HG02678 (cell line): Measurements from ENCODE around the gene CDH26.
"Not testable (repeated sequence)": the region's sequence is repeated elsewhere in the genome, so short reads cannot be mapped to it uniquely, and the experiment has no call there.

ENCODE experiments used
- ATAC-seq: cut with Tn5 transposase; IDR thresholded peaks from one replicate; pipeline ENCODE4 v1.9.1; 2021; ENCODE audit warnings: mild to moderate bottlenecking, moderate library complexity; ENCODE audit not compliant: unreplicated experiment

CDH26 gene

DNA sequence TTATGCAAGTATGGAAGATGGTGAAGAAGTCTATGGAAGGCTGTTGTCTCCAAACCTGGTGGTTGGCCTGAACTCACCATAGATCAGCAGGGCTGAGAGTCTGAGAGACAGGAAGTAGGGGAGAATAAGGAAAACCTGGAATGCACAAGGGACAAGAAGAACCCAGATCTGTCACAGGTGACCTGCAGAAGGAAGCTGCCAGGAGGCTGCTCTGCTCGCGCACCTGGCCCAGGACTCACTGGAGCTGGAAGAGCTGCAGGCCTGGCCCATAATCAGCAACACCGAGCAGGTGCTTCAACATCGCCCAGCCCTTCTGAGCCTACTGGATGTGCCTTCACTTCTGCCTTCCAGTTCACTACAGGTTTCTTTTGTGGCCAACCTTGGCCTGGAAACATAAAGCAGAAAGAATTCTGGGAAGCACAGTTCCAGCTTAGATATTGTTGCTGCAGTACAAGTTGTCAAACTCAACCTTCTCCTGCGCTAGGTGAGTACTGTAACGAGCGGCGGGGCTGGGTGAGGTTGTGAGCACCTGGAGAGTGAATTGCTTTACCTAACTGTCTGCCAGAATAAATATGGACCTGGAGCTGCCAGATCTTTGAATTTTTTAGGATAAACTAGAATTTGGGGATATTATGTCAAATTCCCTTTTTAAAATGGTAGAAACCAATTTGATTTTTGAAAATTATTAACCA is 82.4 kb downstream of the CDH26 start:
- no peak for ATAC-seq

DNA sequence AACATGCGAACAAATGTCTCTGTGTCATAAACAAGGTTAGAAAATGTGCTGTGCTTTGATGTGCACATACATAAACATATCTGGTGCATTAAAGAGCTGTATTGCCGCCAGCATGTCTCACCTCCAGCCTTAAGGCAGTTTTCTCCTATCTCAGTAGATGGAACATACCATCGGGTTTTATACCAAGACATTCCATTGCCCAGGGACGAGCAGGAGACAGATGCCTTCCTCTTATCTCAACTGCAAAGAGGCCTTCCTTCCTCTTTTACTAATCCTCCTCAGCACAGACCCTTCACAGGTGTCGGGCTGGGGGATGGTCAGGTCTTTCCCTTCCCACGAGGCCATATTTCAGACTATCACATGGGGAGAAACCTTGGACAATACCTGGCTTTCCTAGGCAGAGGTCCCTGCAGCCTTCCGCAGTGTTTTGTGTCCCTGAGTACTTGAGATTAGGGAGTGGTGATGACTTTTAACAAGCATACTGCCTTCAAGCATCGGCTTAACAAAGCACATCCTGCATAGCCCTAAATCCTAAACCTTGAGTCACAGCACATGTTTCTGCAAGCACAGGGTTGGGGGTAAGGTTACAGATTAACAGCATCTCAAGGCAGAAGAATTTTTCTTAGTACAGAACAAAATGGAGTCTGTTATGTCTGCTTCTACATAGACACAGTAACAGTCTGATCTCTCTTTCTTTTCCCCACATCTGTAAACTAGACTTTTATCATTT is 83.4 kb downstream of the CDH26 start:
- ATAC-seq: not testable (repeated sequence)

DNA sequence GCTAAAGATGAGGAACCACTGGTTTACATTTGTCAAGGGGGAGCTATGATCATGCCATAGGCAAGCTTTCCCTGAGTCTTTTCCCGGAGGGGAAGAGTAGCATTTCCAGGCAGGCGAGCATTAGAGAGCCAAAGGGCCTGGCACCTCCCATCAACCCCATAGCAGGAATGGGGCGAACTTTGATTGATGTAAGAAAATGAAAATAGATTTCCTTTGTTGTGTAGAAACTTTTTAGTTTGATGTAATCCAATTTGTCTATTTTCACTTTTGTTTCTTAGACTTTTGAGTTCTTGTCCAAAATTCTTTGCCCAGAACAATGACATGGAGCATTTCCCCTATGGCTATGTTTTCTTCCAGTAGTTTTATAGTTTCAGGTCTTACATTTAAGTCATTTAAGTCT is 85.2 kb downstream of the CDH26 start:
- ATAC-seq: no peak

DNA sequence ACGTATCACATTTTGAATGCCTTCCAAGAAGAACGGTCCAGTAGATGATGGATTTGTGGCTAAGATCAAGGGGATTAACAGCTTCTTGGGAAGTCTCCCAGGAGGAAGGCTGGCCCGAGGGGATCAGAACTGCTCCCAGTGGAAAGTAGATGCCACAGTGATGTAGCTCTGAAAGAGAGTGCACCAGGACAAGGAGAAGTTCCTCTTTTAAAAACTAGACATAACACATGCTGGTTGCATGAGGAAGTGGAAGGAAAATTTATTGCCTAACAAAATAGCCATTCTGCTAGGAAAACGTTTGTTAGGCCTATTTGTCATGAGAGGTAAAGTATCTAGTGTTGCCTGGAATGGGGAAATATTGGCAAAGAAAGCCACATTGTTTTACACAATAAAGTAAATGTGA is 87.8 kb downstream of the CDH26 start:
- ATAC-seq: no peak

GRCh38 chr20:60046436-60046835 is 88.2 kb downstream of the CDH26 start:
- no peak for ATAC-seq

DNA sequence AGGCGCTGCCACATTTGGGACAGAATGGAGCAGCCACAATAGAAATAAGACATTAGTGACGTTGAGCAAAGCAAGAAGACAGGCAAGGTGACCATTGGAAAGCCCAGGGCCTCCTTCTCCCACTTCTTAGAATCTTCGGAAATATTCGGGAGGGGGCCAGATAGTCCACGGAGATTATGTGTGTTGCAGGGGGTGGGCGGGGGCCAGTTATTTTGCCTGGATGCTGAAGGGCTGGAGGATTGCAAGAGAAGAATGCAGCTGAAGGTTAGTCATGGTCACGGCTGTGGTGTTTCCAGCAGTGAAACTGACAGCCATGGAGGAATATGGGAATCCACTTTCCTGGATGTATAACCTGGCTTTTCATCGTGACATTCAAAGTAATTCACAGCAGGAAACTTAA is 88.6 kb downstream of the CDH26 start:
- ATAC-seq: no peak

- no peak for ATAC-seq
These were observed 90.7 kb downstream of the CDH26 start for GRCh38 chr20:60048634-60049521.

GRCh38 chr20:60049601-60050000 is 91.4 kb downstream of the CDH26 start:
- ATAC-seq: no peak

DNA sequence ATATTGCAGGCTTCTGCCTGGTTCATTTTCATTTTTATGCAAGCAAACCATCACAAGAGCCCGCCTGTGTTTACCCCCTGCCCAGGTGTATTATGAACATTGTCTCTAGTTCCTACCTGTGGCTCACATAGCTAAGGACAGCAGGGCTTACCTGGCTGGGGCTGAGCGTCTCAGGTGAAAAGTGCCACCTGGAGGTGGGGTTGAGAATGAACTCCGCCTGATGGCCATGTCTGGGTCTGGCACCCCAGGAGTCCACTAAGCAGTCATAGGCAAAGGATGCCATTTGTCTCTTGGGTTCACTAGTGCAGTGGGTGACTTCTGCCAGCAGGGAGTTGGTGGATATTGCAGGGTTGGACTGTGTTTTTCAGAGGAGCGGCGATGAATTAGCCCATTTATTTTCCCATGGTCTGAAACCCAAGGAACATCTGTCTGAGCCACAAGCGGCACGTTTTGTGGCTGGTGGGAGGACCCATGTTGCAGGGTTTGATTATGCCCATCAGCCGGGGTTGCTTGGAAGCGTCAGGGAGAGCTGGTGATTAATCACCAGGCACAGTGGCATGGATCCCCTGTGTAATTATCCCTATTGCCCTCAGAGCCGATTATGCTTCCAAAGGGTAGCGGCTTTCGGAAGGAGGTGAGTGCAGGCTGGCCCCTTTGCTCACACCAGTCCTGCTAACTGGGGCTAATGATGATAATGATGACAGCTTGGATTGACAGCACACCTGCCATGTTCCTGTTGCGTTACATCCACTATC is 92.1 kb downstream of the CDH26 start:
- ATAC-seq: no peak

- no peak for ATAC-seq
These were observed 93.7 kb downstream of the CDH26 start for GRCh38 chr20:60051911-60052310.

- no peak for ATAC-seq
These were observed 94.1 kb downstream of the CDH26 start for GRCh38 chr20:60052322-60052721.

GRCh38 chr20:60053125-60053817 is 95.0 kb downstream of the CDH26 start:
- ATAC-seq: no peak

DNA sequence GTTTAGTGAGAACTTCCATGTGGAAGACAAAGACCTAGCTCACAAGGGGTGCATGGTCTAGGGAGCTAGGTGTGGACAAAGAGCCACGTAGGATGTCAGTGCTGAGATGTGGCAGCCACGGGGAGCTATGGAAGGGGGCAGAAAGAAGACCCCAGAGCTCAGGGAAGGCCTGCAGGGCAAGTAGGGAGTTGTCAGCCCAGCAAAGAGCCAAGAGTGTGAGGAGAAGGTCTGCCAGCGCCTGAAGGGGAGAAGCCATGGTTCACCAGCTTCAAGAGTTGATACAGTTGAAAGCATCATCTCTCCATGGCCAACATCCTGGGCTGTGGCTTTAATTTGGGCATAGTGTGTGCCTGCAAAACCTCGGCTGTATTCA is 95.6 kb downstream of the CDH26 start:
- no peak for ATAC-seq

DNA sequence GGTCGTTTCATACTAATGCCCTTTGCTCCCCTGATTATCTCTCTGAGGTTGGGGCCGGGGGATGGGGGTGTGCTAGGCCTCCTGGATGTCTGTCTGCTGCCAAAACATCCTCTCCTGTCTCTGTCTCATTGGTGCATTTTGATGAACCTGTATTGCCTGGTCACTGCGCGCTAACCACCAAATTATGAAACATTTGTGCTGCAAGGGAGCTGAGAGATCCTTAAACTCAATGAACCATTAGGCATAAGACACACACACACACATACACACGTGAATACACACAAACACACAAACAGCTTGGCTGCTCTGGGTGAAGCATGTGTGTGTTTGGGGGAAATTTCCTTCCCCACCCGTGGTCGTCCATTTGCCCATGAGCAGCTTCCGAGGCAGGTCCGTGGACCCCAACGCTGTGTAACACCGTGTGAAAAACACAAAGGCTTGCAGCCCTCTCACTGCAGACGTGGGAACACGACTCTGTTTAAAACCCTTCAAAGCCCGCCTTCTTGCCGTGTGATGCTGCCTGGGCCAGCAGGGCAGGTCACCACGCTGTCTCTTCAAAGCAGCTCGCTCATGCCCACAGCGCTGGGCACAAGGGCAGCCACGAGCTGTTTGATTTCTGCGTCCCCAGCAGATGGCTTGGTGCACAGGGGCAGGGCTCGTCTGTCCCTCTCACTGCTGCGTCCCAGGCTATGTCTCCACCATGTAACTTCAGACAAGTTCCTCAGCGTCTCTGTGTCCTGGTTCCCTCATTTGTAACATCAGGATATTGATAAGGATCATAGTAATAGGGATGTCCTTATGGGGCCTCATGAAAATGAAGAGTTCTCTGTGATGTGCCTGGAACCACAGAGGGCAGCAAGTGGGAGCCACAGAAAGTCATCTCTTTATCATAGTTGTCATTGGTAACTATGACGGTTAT is 96.8 kb downstream of the CDH26 start:
- no peak for ATAC-seq

- peak; percentile 47 for ATAC-seq
These were observed 97.5 kb downstream of the CDH26 start for GRCh38 chr20:60055740-60056139.

- ATAC-seq: no peak
These were observed 98.3 kb downstream of the CDH26 start for GRCh38 chr20:60056407-60057122.

GRCh38 chr20:60057123-60057865 is 99.1 kb downstream of the CDH26 start:
- ATAC-seq: peak; percentile 55
